Body of pancreas (tissue), 4 donors: Measurements from ENCODE around the gene FOXP1. TPM values are rescaled to one million over a fixed set of nuclear protein-coding genes. Genes with fewer than 3 reads are reported as not detected.
"Not testable (repeated sequence)": the region's sequence is repeated elsewhere in the genome, so short reads cannot be mapped to it uniquely, and the experiment has no call there.

Experiments used
- ATAC-seq: fragments of 150-250 bp; one replicate; pipeline ENCODE4 v1.9.1; 2016
- DNase-seq, 4 donors: peaks; one replicate each; pipeline ENCODE4 v3.0.0-alpha.2; 2019
- H3K27ac ChIP-seq, 4 donors: fragments of 200-600 bp; sonication (generic); 1 replicate in 3 of 4; 2 replicates in 1 of 4; pipeline versions ENCODE4 v1.5.1 to v1.6.1; 2016 to 2019; ENCODE audit warnings: mild to moderate bottlenecking in 1 of 4, mixed read lengths in 1 of 4, moderate library complexity in 1 of 4
- H3K27me3 ChIP-seq, 2 donors: fragments of 200-600 bp; sonication (generic); one replicate each; pipeline ENCODE4 v1.6.0; 2016; ENCODE audit warnings: mild to moderate bottlenecking in 1 of 2
- H3K36me3 ChIP-seq, 2 donors: fragments of 200-600 bp; sonication (generic); replicated peaks in 1 of 2; 2 replicates each; pipeline ENCODE4 v1.5.1; 2016; ENCODE audit warnings: low read depth in 2 of 2; ENCODE audit not compliant: insufficient read depth in 1 of 2
- H3K4me1 ChIP-seq: fragments of 200-600 bp; sonication (generic); one replicate; pipeline ENCODE4 v1.6.0; 2016
- H3K4me3 ChIP-seq, 2 donors: fragments of 200-600 bp; sonication (generic); 1 replicate in 1 of 2; 2 replicates in 1 of 2; pipeline ENCODE4 v1.5.1; 2016 to 2019
- H3K9me3 ChIP-seq, 3 donors: fragments of 200-600 bp; sonication (generic); 1 replicate in 2 of 3; 2 replicates in 1 of 3; pipeline ENCODE4 v1.5.1; 2016
- CTCF ChIP-seq, 7 experiments: fragments of 450-650 bp in 4 of 7; fragments of 200-600 bp in 3 of 7; sonication (generic) in 3 of 7; IDR thresholded peaks; one replicate each; pipeline ENCODE4 v1.5.1; 2016 to 2019; ENCODE audit warnings: antibody characterized with exemption in 7 of 7
- POLR2A ChIP-seq, 3 donors: fragments of 450-650 bp; IDR thresholded peaks; one replicate each; pipeline ENCODE4 v1.6.1; 2016; ENCODE audit warnings: antibody characterized with exemption in 3 of 3, mild to moderate bottlenecking in 2 of 3
- WGBS, 2 donors: methylation state at CpG; one replicate each; pipeline ENCODE4 v1.1.5; 2017; 5-methylcytosine and 5-hydroxymethylcytosine counted together
- intact Hi-C: fragments of 100-400 bp; cut with DNase I; formaldehyde crosslinking; loops from one replicate; pipeline ENCODE4 v1.15.1; 2023
- total RNA-seq, 2 donors: library from RNA; depleted of rRNA; stranded (reverse); fragments of >200 nt; gene quantifications; one replicate each; pipeline ENCODE4 v1.1.0, GENCODE V29; 2016

FOXP1 gene
- total RNA-seq, 2 donors from 2014 or later, result 85.7 to 86.1 TPM

DNA sequence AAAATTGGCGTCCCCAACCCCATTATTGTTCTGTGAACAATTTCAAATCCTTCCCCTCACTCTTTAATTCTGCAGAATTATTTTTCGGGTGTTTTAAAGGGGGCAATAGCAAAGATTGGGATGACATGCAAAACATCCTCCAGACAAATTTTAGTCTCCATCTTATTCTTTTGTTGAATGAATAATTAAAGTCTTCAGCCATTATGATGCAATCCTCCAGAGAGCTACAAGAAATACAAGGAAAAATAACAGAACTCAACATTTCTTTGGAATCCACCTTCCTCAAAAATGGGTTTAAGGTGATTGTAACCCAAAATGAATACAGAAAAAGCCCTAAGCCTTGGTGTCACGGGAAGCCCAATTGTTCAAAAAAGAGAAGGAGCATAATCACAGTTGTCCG, 49.9 kb downstream of the FOXP1 start:
- intact Hi-C loops, result no loop called here
- H3K4me3 ChIP-seq, result no peak overlapping the region
- TF ChIP-seq CTCF (IDR thresholded peaks at IDR 0.05), result no peak
- TF ChIP-seq POLR2A (IDR thresholded peaks at IDR 0.05), result no peak
- H3K27ac ChIP-seq, result no peak overlapping the region
- H3K4me1 ChIP-seq, result no peaks in the 10 kb centered on the region
- ATAC-seq (no peak), DNase-seq (no peak)
- no peaks in the 10 kb centered on the region for H3K36me3 ChIP-seq
- 94 to 95% methylated on average over 4 of the region's 4 CpGs for WGBS, 2 donors
- H3K9me3 ChIP-seq, result no peaks in the 10 kb centered on the region
- H3K27me3 ChIP-seq, result no peaks in the 10 kb centered on the region

DNA sequence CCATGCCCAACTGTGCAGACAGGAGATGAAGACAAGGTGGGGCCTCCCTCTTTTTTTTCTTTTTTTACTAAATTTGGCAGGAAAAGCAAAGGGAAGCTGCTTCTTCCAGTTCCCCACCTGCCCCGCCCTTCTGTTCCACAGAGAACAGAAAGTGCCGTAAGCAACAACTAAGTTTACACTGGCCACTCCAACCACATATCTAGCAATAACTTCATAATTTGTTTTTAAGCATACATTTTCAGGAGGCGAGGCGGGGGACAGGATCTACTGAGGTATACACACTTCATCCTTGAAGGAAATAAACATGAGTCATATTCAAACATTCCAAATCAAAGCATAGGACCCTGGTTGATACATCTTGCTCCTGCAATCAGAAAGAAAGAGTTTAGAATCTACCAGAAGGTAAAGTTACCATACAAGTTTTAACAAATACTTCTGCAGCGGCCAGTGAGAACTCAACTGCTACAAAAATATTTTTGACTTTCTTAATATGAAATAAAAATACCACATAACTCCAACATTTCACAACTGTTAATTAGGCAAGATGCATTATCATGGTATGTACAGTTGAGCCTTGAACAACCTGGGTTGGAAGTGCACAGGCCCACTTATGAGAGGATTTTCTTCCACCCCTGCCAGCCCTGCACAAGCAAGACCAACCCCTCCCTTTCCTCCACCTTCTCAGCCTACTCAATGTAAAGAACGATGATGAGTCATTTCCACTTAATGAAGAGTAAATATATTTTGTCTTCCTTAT, 50.7 kb downstream of the FOXP1 start:
- H3K27ac ChIP-seq, result no peak overlapping the region
- H3K36me3 ChIP-seq, result no peaks in the 10 kb centered on the region
- DNase-seq (no peak), ATAC-seq (no peak)
- H3K4me1 ChIP-seq, result no peaks in the 10 kb centered on the region
- intact Hi-C loops, result no loop called here
- no peaks in the 10 kb centered on the region for H3K27me3 ChIP-seq
- TF ChIP-seq CTCF (IDR thresholded peaks at IDR 0.05) (no peak), POLR2A (IDR thresholded peaks at IDR 0.05) (no peak)
- H3K4me3 ChIP-seq, result no peak overlapping the region
- 77 to 96% methylated on average over 6 of the region's 6 CpGs for WGBS, 2 donors
- no peaks in the 10 kb centered on the region for H3K9me3 ChIP-seq

GRCh38 chr3:71530903-71531530, 52.5 kb downstream of the FOXP1 start:
- TF ChIP-seq CTCF (IDR thresholded peaks at IDR 0.05) (no peak), POLR2A (IDR thresholded peaks at IDR 0.05) (no peak)
- DNase-seq (no peak), ATAC-seq (no peak)
- Histone ChIP-seq H3K9me3 (no peaks in the 10 kb centered on the region), H3K27me3 (no peaks in the 10 kb centered on the region), H3K27ac (no peak overlapping the region), H3K4me1 (no peaks in the 10 kb centered on the region), H3K36me3 (no peaks in the 10 kb centered on the region), H3K4me3 (no peak overlapping the region)
- WGBS, 2 donors, result 77 to 90% methylated on average over 9 of the region's 9 CpGs
- intact Hi-C loops, result no loop called here

GRCh38 chr3:71528816-71529215, 54.7 kb downstream of the FOXP1 start:
- no peaks in the 10 kb centered on the region for H3K36me3 ChIP-seq
- TF ChIP-seq POLR2A (IDR thresholded peaks at IDR 0.05) (no peak), CTCF (IDR thresholded peaks at IDR 0.05) (no peak)
- no peaks in the 10 kb centered on the region for H3K9me3 ChIP-seq
- H3K27ac ChIP-seq, result no peak overlapping the region
- no peak for DNase-seq
- H3K4me3 ChIP-seq, result no peak overlapping the region
- no peak for ATAC-seq
- 75 to 77% methylated on average over 2 of the region's 2 CpGs for WGBS, 2 donors
- H3K27me3 ChIP-seq, result no peaks in the 10 kb centered on the region
- intact Hi-C loops, result no loop called here
- H3K4me1 ChIP-seq, result no peaks in the 10 kb centered on the region

DNA sequence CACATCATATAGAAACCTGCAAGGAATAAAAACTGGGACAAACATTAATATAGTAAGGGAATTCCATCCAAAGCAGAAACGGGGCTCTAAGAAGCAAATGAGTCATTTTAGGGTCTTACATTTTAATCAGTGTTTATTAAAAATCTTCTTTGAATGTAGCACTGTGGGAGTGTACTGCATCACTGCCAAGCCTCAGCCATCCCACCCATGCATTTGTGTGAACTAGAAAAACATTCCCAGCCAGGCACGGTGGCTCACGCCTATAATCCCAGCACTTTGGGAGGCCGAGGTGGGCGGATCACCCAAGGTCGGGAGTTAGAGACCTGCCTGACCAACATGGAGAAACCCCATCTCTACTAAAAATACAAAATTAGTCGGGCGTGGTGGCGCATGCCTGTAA, 57.1 kb downstream of the FOXP1 start:
- ATAC-seq, H3K4me1 ChIP-seq, intact Hi-C loops, H3K4me3 ChIP-seq, DNase-seq, H3K27ac ChIP-seq, H3K9me3 ChIP-seq, H3K27me3 ChIP-seq, H3K36me3 ChIP-seq: not testable (repeated sequence)
- WGBS, 2 donors, result 83 to 97% methylated on average over 9 of the region's 9 CpGs
